Neural cell (in vitro differentiated cells): ENCODE data around the gene DPEP1.

ENCODE experiments used
- CTCF ChIP-seq: fragments of 450-650 bp; IDR thresholded peaks from 2 replicates; pipeline ENCODE4 v1.5.1; 2014; ENCODE audit warnings: antibody characterized with exemption, mild to moderate bottlenecking, moderate library complexity; ENCODE audit not compliant: poor library complexity, severe bottlenecking
- EP300 ChIP-seq: fragments of 450-650 bp; conservative IDR thresholded peaks from 2 replicates; pipeline ENCODE4 v1.6.1; 2014; ENCODE audit warnings: antibody characterized with exemption, mild to moderate bottlenecking, moderate library complexity; ENCODE audit not compliant: poor library complexity, severe bottlenecking
- EZH2 ChIP-seq: fragments of 200-600, 300-800 bp; shearing (Covaris generic), sonication (generic); IDR thresholded peaks from 2 replicates; pipeline ENCODE4 v1.6.1; 2014; ENCODE audit warnings: antibody characterized with exemption, low read length, borderline replicate concordance, mild to moderate bottlenecking; ENCODE audit not compliant: insufficient read depth, poor library complexity, severe bottlenecking
- MXI1 ChIP-seq: fragments of 450-650 bp; conservative IDR thresholded peaks from 2 replicates; pipeline ENCODE4 v1.6.1; 2014; ENCODE audit warnings: antibody characterized with exemption, mild to moderate bottlenecking; ENCODE audit not compliant: poor library complexity, severe bottlenecking
- POLR2AphosphoS5 ChIP-seq: IDR thresholded peaks from 2 replicates; pipeline ENCODE4 v1.6.1; 2012
- RAD21 ChIP-seq: fragments of 450-650 bp; conservative IDR thresholded peaks from 2 replicates; pipeline ENCODE4 v1.6.1; 2014; ENCODE audit warnings: antibody characterized with exemption, mild to moderate bottlenecking, moderate library complexity
- REST ChIP-seq: IDR thresholded peaks from 2 replicates; pipeline ENCODE4 v1.6.1; 2012; ENCODE audit warnings: borderline replicate concordance
- SMC3 ChIP-seq: fragments of 450-650 bp; conservative IDR thresholded peaks from 2 replicates; pipeline ENCODE4 v1.6.1; 2014; ENCODE audit warnings: antibody characterized with exemption, mild to moderate bottlenecking, moderate library complexity; ENCODE audit not compliant: poor library complexity
- TAF1 ChIP-seq: IDR thresholded peaks from 2 replicates; pipeline ENCODE4 v1.6.1; 2012; ENCODE audit warnings: low read depth

- TF ChIP-seq EP300, result no peak
- no peak for TF ChIP-seq CTCF
- no peak for TF ChIP-seq EZH2
- TF ChIP-seq SMC3, result no peak
- TF ChIP-seq RAD21, result no peak
- TF ChIP-seq POLR2AphosphoS5, result no peak
- no peak for TF ChIP-seq REST
- no peak for TF ChIP-seq MXI1
- no peak for TF ChIP-seq TAF1
Observed at GRCh38 chr16:89572485-89573205, 40.8 kb upstream of the DPEP1 start.
